Measurements from ENCODE around the gene HS3ST3A1.

HS3ST3A1 gene

GRCh38 chr17:13601776-13602551 is at the start of gene HS3ST3A1:
HS3ST3A1 (minus strand) TSS chr17:13601929; CDS start chr17:13601129, 800 bp downstream.
- DNase-seq = no peak

- no peak for DNase-seq
These were observed 48.5 kb upstream of the HS3ST3A1 start for GRCh38 chr17:13650096-13650675.

DNA sequence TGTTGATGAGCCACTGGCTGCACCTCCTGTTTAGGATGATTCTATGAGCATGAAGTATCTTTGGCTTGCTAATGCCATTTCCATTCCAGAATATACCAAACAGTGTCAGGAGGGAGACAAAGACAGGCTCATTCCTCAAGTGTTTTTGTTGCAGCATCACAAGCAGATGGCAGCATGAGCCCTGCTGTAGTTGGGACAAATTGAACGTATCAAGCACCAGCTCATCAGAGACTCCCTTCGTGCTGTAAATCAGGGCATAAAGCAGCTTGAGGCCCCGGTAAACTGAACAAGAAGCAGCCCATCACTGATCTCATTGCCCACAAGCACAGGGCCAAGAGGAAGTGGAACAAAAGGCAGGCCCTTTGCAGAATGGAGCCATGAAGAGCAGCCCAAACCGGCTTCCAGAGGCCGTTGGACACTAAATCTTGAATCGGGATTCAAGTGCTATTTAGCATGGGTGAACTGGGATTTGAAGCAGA is 45.9 kb upstream of the HS3ST3A1 start:
- no peak for DNase-seq

GRCh38 chr17:13646969-13647542 is 45.3 kb upstream of the HS3ST3A1 start:
- DNase-seq = no peak

DNA sequence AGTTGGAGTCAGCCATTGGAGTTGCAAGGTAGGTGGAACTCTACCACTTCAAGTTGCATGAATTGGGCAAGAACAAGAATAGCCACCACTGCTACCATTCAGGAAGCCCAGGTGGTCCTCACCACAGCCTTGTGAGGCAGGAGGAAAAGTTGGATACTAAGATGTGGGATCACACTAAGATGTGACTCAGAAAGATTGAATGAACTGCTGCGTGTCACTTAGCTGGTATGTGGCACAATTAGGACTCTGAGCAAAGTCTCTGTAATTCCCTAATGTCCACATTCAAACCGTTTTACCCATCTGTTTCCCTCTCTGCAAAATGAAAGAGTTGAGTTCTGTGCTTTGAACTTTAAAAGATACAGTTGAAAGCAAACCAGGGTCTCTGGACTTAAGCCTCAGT is 44.7 kb upstream of the HS3ST3A1 start:
- no peak for DNase-seq

- DNase-seq = no peak
These were observed 41.5 kb upstream of the HS3ST3A1 start for GRCh38 chr17:13643180-13643579.

DNA sequence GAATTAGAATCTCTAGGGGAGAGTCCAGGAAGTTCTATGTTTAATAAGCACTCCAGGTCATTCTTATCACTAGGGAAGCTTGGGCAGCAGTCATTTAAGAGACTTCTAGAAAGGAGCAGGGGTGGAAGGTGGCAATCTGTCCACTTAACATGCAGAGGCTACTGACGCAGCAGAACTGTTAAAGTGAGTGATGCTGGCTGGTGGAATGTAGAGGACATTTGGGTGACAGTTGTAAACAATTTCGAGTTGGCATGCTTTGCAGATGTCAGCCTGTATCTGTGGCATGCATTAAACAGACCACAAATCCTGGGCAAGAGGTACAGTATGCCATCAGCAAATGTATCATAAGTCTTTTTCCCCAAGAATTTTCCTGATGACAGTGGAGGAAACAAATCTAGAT is 40.5 kb upstream of the HS3ST3A1 start:
- DNase-seq = no peak

DNA sequence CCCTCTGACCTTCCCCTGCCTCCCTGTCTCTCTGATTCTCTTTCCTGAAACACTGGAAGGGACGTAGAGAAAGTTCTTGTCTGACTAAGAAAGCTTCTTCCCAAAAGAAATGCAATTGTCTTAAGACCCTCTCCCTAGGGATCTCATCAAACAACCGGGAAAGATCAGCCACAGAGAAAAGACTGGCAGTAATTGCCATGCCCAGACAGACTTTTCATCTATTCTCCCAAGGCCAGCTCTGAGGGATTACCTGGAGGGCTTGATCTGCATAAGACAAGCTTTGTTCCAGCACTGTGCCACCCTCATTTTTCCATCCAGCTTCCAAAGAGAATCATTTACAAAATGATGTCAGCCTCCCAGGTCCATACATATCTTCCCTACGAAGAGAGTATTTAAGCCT is 38.8 kb upstream of the HS3ST3A1 start:
- DNase-seq = no peak

DNA sequence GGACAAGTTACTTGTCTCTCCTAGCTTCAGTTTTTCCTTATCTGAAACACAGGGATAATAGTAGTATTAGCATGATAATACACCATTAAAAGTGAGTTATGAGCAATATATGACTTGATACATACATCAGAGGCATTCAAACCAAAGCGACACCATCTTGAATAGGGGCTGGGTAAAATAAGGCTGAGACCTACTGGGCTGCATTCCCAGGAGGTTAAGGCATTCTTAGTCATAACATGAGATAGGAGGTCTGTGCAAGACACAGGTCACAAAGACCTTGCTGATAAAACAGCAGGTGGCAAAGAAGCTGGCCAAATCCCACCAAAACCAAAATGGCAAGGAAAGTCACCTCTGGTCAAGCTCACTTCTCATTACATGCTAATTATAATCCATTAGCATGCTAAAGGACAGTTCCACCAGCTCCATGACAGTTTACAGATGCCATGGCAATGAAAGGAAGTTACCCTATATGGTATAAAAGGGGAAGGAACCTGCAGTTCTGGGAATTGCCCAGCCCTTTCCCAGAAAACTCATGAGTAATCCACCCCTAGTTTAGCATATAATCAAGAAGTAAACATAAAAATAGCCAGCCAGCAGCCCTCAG is 37.2 kb upstream of the HS3ST3A1 start:
- no peak for DNase-seq

- DNase-seq = no peak
These were observed 35.2 kb upstream of the HS3ST3A1 start for GRCh38 chr17:13636951-13637350.

- no peak for DNase-seq
These were observed 34.2 kb upstream of the HS3ST3A1 start for GRCh38 chr17:13635951-13636350.

DNA sequence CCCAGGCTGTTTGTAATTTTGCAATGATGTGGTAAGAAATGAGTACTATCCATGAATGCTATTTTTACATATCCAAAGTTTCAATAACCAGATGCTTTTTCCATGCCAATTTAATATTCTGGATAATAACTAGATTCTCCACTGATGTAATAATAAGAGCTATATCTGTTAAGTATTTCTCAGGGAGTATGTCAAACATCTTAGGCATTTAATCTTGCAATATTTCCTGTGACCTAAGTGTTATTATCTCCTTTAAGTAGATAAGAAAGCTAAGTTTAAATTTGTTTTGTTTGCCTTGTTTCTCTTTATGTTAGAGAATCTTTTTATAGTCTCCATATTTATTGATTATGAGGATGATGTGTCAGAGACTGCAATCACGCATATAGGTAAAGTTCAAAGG is 32.3 kb upstream of the HS3ST3A1 start:
- DNase-seq = no peak

GRCh38 chr17:13631529-13631928 is 29.8 kb upstream of the HS3ST3A1 start:
- no peak for DNase-seq

GRCh38 chr17:13626703-13627102 is 25.0 kb upstream of the HS3ST3A1 start:
- DNase-seq = no peak

- no peak for DNase-seq
These were observed 17.7 kb upstream of the HS3ST3A1 start for GRCh38 chr17:13619462-13619861.

DNA sequence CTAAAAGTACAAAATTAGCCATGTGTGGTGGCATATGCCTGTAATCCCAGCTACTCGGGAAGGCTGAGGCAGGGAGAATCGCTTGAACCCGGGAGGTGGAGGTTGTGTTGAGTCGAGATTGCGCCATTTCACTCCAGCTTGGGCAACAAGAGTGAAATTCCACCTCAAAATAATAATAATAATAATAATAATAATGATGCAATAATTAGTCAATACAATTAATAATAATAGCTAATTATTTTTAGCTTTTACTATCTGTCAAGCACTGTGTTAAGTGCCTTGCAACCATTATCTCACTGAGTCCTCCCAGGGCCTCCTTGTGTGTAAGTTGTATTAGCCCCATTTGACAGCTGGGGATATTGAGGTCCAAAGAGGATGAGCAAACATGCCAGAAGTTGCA is 14.3 kb upstream of the HS3ST3A1 start:
- no peak for DNase-seq

DNA sequence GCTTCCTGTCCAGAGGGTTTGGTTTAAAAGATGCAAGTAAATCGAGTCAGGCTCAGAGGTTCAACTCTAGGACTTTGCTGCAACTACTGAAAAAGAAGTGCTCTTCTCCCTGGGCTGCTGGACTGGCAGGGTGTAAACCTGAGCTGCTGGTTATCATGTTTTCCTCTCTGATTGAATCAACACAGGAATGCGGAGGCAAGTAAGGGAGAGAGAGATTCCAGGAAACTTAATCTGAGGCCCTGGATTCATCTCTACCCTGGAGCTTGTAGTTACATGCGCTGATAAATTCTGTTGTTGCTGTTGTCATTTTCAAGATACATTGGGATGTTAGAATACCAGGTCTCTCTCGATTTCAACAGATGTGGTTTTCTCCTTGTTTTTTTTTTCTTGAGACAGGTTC is 8.2 kb upstream of the HS3ST3A1 start:
- no peak for DNase-seq

DNA sequence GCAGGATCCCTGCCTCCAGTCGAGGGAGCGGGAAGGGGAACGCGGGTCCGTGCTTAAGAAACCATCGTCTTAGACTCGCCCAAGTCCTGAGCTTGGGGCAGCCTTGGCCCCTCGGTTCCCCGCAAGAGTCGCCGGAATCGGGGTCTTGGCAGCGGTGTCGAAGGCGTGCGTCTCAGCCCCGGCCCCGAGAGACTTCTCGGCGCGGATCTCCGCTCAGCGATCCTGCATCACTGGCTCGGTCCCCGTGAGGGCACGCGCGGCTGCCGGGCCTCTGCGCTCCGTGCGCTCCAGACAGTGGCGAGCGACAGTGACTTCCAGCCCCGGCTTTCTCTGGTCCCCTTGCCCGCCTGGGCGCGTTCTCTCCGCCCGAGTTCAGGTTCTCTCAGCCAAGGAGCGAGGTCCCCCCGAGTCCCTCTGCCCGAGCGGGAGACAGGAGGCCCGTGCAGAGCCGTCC is 380 bp downstream of the HS3ST3A1 start:
- DNase-seq = no peak

DNA sequence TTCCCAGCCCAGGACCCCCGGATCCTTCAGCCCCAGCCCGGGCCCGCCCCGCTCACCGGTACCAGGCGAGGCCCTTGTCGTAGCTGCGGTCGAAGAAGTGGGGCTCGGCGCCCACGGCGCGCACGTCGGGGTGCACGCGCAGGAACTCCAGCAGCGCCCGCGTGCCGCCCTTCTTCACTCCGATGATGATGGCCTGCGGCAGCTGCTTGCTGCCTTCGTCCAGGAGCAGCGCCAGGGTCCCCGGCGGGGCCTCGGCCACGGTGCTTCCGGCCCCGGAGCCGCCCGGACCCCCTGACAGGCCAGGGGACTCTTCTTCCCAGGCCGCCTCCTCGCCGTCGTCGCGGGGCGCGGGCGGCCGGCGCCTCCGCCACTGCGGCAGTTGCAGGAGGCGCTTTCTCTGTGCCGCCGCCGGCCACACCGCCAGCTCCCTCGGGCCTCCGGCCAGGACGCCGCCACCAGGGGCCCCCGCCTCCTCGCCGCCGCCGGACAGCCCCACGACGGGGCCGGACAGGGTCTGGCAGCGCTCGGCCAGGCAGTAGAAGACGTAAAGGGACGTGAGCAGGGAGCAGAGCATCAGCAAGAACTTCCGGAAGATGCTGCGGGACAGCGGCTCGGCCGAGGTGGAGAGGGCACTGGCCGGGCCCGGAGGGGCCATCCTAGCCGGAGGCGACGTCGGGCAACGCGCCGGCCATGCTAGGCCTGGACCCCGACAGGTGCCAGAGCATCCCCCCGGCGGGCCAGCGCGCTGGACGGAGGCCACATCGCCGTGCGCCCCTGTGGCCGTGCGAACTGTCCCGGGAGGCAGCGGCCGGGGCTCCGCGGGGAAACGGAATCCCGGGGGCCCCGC is 1.0 kb downstream of the HS3ST3A1 start:
- no peak for DNase-seq

DNA sequence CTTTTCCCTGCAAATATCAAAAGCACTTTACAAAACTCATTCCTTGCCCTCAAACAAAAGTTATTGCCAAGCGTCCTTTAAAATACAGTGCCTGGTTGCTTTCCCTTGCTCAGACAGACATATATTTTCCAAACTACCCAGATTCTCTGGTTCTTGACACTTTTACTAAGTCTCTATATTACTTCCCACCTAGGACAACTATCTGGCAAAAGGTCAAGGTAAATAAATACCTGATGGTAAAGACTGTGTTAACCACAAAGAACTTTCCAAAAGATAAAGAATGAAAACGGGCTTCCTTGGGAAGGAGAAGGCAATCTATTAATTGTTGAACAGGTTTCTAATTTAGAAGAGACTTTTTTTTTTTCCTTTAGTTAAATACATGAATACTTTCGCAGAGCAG is 1.9 kb downstream of the HS3ST3A1 start:
- no peak for DNase-seq

- no peak for DNase-seq
These were observed 2.6 kb downstream of the HS3ST3A1 start for GRCh38 chr17:13599168-13599577.

DNA sequence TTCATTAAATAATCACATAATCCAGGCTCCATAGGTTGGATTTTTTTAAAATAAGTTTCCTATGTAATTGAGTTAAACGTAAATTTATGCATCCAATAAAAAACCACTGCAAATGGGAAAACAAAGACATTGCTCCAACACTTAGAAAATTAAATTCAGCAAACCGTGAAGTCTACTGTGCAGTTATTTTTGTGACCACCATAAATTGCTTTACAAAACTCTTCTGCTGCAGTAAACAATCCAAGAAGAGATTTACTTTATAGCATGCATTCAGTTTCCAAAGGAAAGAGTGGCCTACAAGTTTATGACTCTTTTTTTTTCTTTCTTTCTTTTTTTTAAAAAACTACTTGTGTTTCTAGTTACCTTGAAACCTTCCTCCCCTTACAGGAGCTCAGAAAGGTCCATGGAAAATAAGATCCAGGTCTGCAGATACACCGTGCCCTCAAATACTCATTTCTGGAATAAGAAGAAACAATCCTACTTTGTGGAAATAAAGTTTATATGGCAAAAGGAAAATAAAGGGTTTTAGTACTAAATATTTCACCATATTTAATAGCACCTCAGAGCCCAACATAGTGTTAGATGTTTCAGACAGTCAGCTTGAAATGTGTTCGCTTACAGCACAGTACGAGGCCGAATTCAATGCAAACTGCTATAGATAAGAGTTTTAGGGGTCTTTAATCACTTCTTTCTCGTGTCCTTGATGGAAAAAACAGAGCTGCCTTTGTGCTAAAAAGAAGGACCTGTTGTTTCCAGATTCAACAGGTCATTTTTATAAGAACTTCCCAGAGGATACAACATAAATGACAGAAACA is 3.2 kb downstream of the HS3ST3A1 start:
- no peak for DNase-seq

Data from NCI-H2227 treated with DMSO at 0.1 percent for 48 hours (cell line).